IPS-18a (cell line): ENCODE results near the gene RBM18.

Source experiments
- H3K27ac ChIP-seq: one replicate; pipeline ENCODE4 v1.5.1; 2013; ENCODE audit warnings: low read length
- H3K27me3 ChIP-seq: one replicate; pipeline ENCODE4 v1.6.1; 2013; ENCODE audit warnings: mild to moderate bottlenecking, low read length; ENCODE audit not compliant: control insufficient read depth, insufficient read depth
- H3K36me3 ChIP-seq: one replicate; pipeline ENCODE4 v1.6.1; 2013; ENCODE audit warnings: low read depth, low read length; ENCODE audit not compliant: control insufficient read depth
- H3K4me1 ChIP-seq: one replicate; pipeline ENCODE4 v1.6.1; 2013; ENCODE audit warnings: low read depth, low read length; ENCODE audit not compliant: control insufficient read depth
- H3K4me3 ChIP-seq: one replicate; pipeline ENCODE4 v1.5.1; 2013; ENCODE audit warnings: low read length
- H3K9ac ChIP-seq: one replicate; pipeline ENCODE4 v1.6.1; 2013; ENCODE audit warnings: mild to moderate bottlenecking, low read length, moderate library complexity
- H3K9me3 ChIP-seq: one replicate; pipeline ENCODE4 v1.6.1; 2013; ENCODE audit warnings: low read depth, low read length; ENCODE audit not compliant: control insufficient read depth

Gene RBM18

DNA sequence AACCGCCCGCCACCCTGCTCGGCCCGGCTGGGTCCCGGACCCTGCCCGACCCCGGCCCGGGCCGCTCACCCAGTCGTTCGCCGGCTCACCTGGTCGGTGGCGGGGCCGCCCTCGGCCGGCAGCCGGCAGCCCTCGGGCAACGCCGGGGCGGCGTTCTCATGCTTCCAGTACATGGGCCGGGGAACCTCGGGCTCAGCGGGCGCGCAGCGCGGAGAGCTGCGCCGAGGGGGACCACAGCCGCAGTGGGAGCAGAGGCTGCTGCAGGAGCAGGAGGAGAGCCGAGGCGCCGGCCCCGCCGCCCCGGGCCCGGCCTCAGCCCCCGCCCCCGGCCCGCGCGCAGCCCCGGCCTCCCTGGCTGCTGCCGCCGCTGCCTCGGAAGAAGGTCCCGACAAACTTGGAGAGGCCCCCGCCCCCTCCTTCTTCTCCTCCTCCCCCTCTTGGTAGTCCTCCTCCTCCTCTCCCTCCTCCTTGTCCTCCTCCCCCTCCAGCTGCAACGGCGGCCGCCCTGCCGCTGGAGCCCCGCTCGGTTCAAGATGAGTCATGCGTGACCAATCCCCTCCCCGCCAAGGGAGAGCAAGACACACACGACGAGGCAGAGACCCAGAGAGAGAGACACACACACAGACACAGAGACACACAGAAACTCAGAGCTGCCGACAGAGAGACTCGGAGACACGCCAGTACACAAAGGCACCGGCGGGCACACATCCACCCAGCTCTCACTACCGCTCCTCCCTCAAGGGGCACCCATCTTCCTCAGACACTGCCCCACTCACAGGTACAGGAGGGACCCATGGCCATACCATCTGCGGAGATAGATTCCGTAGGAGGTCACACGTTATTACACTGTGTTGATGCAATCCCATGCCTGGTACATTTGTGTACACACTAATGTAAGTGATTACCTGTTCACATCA is 35.8 kb downstream of the RBM18 start, which contains the start of gene LHX6:
Gene LHX6 (minus strand): TSS at position 390 of the 917 bp plus-strand sequence. CDS start 217 bp downstream, at position 173.
- peaks cover 10% of the 10 kb centered on the region for H3K4me1 ChIP-seq
- H3K36me3 ChIP-seq, result no peaks in the 10 kb centered on the region
- no peak within 1 kb of the TSS for H3K27ac ChIP-seq
- H3K4me3 ChIP-seq, result peak within 1 kb of the TSS; percentile 42
- no peak within 1 kb of the TSS for H3K9ac ChIP-seq
- H3K27me3 ChIP-seq, result peaks cover 86% of the 10 kb centered on the region
- no peaks in the 10 kb centered on the region for H3K9me3 ChIP-seq

DNA sequence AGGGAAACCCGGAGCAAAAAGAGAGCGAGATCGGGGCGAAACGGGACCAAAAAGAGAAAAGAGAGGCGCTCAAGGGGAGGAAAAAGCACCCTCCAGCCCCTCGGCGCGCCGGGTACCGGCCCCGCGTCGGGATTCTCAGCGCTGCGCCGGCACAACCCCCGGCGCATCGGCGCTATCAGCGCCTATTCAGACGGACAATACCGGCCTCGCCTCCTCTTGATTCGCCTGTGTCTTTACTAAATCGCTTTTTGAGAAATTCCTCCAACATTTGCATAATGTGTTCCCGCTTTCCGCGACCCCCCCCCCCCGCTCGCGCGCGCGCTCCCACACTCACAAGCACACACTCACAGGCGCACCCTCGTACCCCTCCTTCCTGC is 36.5 kb downstream of the RBM18 start:
- Histone ChIP-seq H3K4me3 (peak overlapping the region; percentile 42), H3K27ac (no peak overlapping the region), H3K9ac (no peak overlapping the region), H3K27me3 (peaks cover 92% of the 10 kb centered on the region), H3K4me1 (peaks cover 10% of the 10 kb centered on the region), H3K36me3 (no peaks in the 10 kb centered on the region), H3K9me3 (no peaks in the 10 kb centered on the region)

- Histone ChIP-seq H3K4me3 (no peak overlapping the region), H3K9ac (no peak overlapping the region), H3K36me3 (no peaks in the 10 kb centered on the region), H3K9me3 (no peaks in the 10 kb centered on the region), H3K27me3 (peaks cover 98% of the 10 kb centered on the region), H3K27ac (no peak overlapping the region), H3K4me1 (peaks cover 10% of the 10 kb centered on the region)
Observed at GRCh38 chr9:122227575-122227900, 37.1 kb downstream of the RBM18 start.

DNA sequence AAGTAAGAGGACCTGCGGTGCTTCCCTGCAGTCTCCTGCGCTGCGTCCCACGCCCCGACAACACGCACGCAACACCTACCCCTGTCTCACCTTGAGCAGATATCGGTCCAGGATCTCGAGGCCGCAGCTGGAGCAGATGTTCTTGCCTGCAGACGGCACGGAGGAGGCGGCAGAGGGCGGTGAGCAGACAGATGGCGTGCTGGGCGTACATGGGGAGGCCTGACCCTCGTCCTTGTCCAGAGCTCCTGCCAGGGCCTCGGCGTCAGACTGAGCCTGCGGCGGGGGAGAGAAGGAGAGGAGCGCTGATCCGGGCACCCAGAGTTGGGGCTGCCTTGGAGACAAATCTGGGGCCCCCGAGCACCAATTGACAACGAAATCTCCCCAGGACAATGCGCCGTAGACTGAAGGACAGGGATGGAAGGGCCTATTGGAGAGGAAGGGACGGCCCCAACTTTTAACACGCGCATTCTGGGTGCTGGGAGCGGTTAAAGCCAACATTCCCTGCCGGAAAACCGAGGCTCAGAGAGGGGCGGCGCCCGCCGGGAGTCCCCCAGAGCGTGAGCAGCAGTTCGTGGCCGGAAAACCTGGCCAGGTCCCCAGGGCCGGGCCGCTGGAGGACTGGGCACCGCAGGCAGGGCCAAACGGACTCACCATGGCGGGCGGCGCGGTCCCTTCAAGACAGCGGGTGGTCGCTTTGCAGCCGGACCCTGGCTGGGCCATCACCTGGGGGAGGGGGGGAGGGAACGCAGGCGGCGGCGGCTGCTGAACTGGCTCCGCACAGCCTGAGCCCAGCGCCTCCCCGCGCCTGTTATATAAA is 37.7 kb downstream of the RBM18 start:
- H3K4me3 ChIP-seq, result peak overlapping the region; percentile 19

DNA sequence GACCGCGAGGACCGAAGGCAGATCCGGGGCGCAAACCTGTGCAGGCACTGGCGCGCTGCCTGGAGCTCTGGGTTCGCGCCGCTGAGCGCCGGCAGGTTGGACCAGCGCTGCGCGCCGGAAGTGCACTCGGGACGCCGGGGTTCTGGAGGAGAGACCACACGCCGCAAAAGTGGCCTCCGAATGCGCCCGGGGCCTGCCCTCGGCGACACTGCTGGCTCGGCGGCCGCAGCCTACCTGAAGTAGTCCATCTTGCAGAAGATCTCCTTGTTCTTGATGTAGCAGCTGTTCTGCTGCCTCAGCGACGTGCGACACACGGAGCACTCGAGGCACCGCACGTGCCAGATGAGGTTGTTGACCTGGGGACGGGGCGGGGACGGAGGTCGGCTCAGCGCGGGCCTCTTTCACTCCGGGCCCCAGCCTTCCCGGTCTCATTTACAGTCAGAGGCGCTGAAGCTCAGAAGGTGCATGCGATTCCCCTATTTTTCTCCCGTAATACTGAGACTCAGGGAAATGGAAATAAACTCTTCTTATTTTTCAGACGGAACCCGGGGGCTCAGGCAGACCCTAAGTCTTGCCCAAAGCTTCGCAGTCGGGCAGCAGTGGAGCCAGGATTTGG is 38.4 kb downstream of the RBM18 start:
- no peak overlapping the region for H3K4me3 ChIP-seq

More for the DNA sequence above, 37.7 kb downstream of the RBM18 start:
- Histone ChIP-seq H3K9me3 (no peaks in the 10 kb centered on the region), H3K36me3 (no peaks in the 10 kb centered on the region), H3K27me3 (peaks cover 100% of the 10 kb centered on the region), H3K4me1 (peaks cover 10% of the 10 kb centered on the region), H3K9ac (no peak overlapping the region), H3K27ac (no peak overlapping the region)

DNA sequence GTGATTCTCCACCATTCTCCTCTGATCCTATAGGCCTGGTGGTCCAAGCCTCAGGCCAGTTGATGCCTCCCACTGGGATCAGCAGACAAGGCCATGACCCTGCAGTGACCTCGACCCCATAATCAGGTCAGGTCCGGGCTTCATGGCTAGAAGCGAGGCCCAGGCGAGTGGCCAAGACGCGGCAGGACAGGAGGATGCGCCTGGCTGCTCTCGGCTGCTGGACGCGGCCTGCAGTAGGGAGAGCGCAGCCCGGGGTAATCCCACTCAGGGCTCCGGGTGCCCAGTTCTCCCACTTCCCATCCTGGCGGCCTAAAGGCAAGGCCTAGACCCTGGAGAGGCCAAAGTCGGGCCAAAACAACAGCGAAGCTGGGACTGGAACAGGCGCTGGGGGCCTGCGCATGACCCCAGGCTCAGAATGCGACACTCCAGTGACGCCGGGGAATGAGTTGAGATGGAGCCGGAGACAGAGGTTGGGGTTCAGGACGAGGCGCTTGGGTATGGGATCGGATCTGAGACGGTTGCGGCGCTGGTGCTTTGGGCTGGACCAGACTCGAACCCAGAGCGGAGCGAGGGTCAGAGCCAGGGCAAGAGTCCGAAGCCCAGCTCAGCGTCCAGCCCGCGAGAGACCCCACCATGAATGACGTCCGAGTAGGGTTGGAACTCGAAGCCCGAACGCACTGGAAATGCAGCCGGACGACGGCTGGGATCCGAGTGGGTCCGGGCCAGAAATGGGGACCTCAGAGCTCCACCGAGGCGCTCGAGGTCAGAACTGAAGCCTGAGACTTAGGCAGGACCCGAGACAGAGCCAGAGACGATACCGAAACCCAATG is 39.1 kb downstream of the RBM18 start:
- no peaks in the 10 kb centered on the region for H3K9me3 ChIP-seq
- no peaks in the 10 kb centered on the region for H3K36me3 ChIP-seq
- no peak overlapping the region for H3K9ac ChIP-seq
- H3K4me1 ChIP-seq, result peaks cover 18% of the 10 kb centered on the region
- no peak overlapping the region for H3K4me3 ChIP-seq
- no peak overlapping the region for H3K27ac ChIP-seq
- peaks cover 100% of the 10 kb centered on the region for H3K27me3 ChIP-seq

More for the DNA sequence above, 38.4 kb downstream of the RBM18 start:
- H3K4me1 ChIP-seq, result peaks cover 13% of the 10 kb centered on the region
- no peak overlapping the region for H3K27ac ChIP-seq
- H3K9me3 ChIP-seq, result no peaks in the 10 kb centered on the region
- no peaks in the 10 kb centered on the region for H3K36me3 ChIP-seq
- no peak overlapping the region for H3K9ac ChIP-seq
- H3K27me3 ChIP-seq, result peaks cover 100% of the 10 kb centered on the region

GRCh38 chr9:122223435-122223834 is 41.2 kb downstream of the RBM18 start:
- Histone ChIP-seq H3K27me3 (peaks cover 100% of the 10 kb centered on the region), H3K9me3 (no peaks in the 10 kb centered on the region), H3K27ac (no peak overlapping the region), H3K4me1 (peaks cover 34% of the 10 kb centered on the region), H3K36me3 (no peaks in the 10 kb centered on the region), H3K4me3 (no peak overlapping the region), H3K9ac (no peak overlapping the region)

DNA sequence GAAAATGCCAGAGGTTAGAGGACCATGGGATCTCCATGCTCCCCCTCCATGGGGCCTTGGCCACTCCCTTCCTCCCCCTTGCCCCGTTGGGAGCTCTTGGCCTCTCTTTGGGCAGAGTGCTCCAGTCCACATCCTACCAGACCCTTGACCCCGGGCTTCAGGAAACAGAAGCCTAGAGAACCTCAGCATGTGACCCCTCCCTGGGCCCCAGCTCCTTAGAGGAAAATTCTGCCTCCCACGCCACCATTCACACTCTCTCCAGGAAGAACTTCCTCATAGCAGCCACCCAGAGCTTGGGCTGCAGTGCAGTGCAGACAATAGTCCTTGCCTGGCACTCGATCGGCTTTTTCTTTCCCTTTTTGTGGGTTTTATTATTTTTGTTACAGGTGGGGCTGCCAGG is 41.8 kb downstream of the RBM18 start:
- Histone ChIP-seq H3K27me3 (peaks cover 100% of the 10 kb centered on the region), H3K27ac (no peak overlapping the region), H3K9me3 (no peaks in the 10 kb centered on the region), H3K9ac (no peak overlapping the region), H3K36me3 (no peaks in the 10 kb centered on the region), H3K4me3 (no peak overlapping the region), H3K4me1 (peaks cover 35% of the 10 kb centered on the region)

DNA sequence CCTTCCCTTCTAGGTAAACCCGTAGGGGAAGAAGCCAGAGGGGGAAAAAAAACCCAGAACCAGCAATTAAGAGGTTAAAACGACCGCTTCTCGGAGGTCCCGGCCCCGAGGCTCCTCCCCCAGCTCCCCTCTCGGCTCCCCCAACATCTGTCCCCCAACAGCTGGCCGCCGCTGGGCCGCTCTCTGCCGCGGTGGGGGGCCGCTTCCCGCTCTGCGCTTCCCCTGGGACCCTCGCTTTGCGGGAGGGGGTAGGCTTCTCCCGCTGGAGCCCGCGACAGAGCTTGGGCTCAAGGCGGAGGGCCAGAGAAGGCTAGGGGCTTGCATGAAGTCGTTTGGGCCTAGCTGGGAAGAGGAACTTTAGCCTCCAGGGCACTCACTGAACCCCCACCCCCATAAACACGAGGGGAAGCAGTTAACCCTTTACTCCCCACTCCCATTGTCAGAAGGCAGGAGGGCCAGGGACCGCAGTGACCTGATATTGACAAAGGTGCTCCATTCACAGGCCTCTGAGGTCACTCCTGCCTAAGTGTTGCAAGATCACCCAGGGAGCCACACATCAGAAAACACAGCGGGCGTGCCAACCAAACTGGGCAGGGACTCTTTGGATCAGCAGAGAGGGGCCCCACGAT is 43.3 kb downstream of the RBM18 start:
- Histone ChIP-seq H3K4me3 (peak overlapping the region; percentile 57), H3K27me3 (peaks cover 100% of the 10 kb centered on the region), H3K9me3 (no peaks in the 10 kb centered on the region), H3K9ac (no peak overlapping the region), H3K36me3 (no peaks in the 10 kb centered on the region), H3K27ac (no peak overlapping the region), H3K4me1 (peaks cover 25% of the 10 kb centered on the region)

DNA sequence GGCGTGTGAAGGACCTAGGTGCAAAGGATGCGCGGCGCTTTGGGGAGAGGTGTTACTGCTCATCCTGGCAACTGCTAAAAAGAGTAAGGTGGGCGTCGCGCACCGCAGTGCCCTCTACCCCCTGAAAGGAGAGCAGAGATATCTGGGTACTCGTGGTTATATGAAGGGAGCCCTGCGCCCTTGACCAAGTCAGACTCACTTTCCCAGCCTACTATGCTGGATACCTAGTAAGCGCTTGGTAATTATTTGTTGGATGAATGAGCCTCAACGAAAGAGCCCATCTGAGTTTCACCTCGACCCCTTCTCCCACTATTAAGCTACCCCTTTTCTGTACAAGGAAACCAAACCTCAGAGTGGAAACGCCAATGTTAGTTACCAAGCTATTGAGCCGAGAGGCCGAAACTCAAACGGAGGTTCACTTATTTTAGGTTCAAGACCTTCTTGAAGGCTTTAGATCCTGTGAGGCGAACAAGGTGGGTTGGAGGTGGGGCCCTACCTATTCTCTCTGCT is 43.9 kb downstream of the RBM18 start:
- Histone ChIP-seq H3K9ac (no peak overlapping the region), H3K27me3 (peaks cover 100% of the 10 kb centered on the region), H3K27ac (no peak overlapping the region), H3K36me3 (no peaks in the 10 kb centered on the region), H3K4me1 (peaks cover 25% of the 10 kb centered on the region), H3K4me3 (peak overlapping the region; percentile 57), H3K9me3 (no peaks in the 10 kb centered on the region)
